Renal cortical epithelial cell (primary cell): Measurements from ENCODE around the gene LBHD1. TPM values are rescaled to one million over a fixed set of nuclear protein-coding genes. Genes with fewer than 3 reads are reported as not detected.
"Not testable (repeated sequence)": the region's sequence is repeated elsewhere in the genome, so short reads cannot be mapped to it uniquely, and the experiment has no call there.

ENCODE experiments used
- DNase-seq: peaks from one replicate; pipeline ENCODE4 v3.0.0-alpha.2; 2011; ENCODE audit warnings: low read depth
- total RNA-seq: library from RNA; depleted of rRNA; stranded (reverse); fragments of >200 nt; gene quantifications from 2 replicates; pipeline ENCODE4 v1.2.3, GENCODE V29; 2014

LBHD1 gene
- total RNA-seq, 1 donor from 2014 or later, result 3.9 TPM

DNA sequence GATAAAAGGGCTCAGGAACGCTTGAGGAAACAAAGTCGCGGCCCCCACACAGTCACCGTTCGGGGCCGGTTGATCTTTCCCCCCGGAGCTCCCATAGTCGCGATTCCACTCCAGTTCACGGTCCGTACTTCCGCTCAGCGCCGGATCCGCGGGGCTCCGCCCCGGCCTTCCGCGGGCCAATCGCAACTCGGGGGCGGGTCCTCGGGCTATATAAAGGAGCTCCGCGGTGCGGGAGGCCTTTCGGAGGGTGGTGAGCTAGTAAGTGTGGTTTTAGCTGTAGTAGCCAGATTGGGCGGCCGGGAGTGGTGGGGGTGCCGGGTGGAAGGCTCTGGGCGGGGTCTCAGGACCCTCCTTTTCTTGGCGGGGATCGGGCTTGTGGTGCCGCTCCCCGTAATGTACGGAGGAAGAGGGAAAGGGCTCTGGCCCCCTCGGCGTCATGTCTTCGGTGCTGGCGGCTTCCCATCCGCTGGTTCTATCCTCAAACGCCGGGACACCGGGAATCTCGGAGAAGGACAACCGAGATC, 6.9 kb downstream of the LBHD1 start, which contains the start of the genes C11orf98 and CSKMT:
Gene C11orf98, minus strand, starts transcription at position 136 of the 524 bp plus-strand sequence. Its CDS starts 41 bp downstream, at position 95.
Gene CSKMT, plus strand, starts transcription at position 238 of the 524 bp plus-strand sequence. CDS start 568 bp downstream, outside the sequence.
- peak; percentile 74 for DNase-seq

DNA sequence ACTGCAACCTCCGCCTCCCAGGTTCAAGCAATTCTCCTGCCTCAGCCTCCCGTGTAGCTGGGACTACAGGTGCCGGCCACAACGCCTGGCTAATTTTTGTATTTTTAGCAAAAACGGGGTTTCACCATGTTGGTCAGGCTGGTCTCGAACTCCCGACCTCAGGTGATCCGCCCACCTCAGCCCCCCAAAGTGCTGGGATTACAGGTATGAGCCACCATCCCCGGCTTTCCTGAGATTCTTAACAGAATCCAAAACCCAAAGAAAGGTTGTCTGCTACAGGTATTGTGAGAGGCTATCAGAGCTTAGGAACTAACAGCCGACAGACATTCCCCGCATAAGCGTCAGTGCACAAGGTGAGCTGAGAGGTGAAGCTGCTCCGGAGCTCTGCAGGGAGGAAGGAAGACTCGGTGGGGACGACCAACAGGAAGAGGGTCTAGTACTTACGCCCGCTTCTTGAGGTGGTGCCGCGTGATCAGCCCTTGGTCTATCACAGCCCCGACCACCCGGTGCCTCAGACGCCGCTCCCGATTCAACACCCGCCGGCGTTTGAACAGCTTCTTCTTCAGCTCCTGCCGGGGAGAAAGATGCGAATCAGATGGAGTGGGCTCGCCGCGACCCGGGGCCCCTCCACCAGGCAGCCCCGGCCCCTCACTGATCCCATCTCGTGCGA, 7.5 kb downstream of the LBHD1 start:
- peak; percentile 71 for DNase-seq

GRCh38 chr11:62656796-62657429, 15.2 kb downstream of the LBHD1 start:
- no peak for DNase-seq

GRCh38 chr11:62654297-62654696, 17.8 kb downstream of the LBHD1 start:
- no peak for DNase-seq

GRCh38 chr11:62652161-62653006, 19.7 kb downstream of the LBHD1 start:
- no peak for DNase-seq

DNA sequence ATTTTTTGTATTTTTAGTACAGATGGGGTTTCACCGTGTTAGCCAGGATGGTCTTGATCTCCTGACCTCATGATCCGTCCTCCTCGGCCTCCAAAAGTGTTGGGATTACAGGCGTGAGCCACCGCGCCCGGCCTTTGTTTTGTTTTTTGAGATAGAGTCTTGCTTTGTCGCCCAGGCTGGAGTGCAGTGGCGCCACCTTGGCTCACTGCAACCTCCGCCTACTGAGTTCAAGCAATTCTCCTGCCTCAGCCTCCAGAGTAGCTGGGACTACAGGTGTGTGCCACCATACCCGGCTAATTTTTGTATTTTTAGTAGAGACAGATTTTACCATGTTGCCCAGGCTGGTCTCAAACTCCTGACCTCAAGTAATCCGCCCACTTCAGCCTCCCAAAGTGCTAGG, 21.8 kb downstream of the LBHD1 start:
- DNase-seq, result not testable (repeated sequence)

DNA sequence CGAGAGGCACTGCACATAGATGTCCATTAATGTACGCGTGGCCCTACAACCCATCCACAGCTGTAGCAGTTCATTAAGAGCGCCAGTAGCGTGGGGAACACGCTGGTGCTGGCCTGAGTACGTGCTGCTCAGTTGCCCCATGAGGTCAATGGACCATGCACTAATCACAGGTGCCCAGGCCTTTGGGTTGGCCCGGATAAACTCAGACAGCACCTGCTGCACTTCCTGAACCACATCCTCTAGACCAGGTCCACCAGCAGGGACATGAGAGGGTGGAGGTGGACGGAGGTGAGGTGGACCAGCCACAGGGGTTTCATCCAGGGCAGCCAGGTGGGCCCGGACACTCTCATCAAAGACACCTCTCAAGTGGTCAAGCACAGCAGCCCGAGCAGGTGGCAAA, 22.6 kb downstream of the LBHD1 start:
- no peak for DNase-seq

- no peak for DNase-seq
These were observed 23.1 kb downstream of the LBHD1 start for GRCh38 chr11:62648967-62649364.

DNA sequence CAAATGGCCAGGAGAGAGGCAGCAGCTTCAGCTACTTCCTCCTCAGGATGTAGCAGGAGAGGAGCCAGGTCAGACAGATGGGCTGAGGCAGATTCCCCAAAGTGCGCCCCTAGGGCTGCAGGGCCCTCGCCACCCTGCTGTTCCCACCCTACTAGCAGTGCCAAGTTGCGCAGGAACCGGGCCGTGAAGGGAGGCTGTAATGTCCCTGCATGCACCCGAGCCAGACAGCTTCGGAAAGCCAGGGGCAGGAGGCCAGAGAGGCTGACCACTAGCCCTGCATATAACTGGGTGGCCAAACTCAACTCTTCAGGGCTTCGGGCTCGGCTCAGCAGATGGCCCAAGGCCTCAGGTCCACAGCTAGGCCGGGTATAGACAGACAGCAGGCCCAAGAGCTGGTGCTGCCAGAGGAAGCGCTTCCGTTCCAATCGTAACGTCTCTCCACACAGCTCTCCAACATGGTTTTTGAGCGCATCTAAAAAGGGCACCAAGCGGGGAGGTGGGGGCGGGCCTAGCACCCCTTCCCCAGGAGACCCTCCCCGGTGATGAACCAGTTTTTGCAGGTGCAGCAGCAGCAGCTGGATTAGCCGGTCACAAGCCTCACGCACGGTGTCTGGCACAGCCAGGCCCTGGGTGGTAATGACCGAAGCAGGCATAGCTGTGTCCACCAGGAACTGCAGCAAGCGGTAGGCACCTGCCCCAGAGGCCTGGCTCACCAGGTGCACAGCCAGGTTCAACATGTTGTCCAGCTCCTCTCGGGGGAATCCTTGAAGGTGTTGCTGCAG, 23.7 kb downstream of the LBHD1 start:
- DNase-seq, result no peak

DNA sequence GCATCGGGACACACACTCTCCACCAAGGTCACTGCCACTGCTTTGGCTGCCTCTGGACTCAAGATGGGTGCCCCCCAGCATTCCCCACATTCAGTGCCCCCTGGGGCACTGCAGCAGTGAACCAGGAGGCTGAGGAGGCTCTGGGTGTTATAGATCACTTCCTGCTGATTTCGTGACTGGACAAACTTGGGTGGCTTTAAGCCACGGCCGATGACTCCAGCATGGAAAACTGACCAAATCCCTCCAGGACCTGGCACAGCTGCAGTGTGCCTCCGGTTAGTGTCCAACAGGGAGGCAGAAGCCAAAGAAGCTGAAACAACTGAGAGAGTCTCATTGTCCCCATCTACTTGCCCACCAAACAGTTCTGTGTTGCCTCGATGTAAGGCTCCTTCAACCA, 24.5 kb downstream of the LBHD1 start:
- no peak for DNase-seq

- no peak for DNase-seq
These were observed 25.1 kb downstream of the LBHD1 start for GRCh38 chr11:62646825-62647608.

GRCh38 chr11:62645946-62646824, 25.9 kb downstream of the LBHD1 start, which contains the start of gene GANAB:
Gene GANAB (minus strand): TSS chr11:62646613. CDS start chr11:62646599, 14 bp downstream.
- peak; percentile 88 for DNase-seq

GRCh38 chr11:62645671-62645945, 26.5 kb downstream of the LBHD1 start:
- DNase-seq, result no peak

DNA sequence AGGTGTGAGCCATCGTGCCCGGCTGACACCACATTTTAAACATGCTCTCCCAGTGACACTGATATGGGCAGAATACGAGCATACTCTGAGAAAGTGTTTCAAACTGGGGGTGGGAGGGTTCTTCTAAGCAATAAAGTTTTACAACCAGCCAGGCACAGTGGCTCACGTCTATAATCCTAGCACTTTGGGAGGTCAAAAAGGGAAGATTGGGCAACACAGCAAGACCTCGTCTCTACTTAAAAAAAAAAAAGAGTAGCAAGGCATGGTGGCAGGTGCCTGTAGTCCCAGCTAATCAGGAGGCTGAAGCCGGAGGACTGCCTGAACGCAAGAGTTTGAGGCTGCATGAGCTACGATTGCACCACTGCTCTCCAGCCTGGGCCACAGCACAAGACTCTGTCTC, 27.8 kb downstream of the LBHD1 start:
- DNase-seq, result no peak

DNA sequence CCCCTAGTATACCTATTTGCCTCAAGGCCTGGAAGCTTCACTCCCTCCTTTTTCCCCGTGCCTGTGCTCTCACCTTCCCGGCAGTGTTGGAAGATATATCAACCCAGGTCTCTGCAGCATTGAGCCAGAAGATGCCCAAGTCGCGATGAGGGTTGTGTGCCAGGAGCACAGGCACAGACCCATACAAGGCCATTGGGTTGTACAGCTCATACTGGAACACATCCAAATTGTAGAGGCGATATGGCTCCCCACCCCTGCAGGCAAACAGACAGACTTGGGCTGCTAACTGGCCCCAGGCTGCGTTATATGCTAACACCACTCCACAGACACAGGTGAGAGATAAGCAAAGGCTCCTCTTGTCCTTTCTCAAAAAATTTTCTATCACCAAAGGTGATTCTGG, 39.6 kb downstream of the LBHD1 start:
- no peak for DNase-seq

- no peak for DNase-seq
These were observed 44.4 kb downstream of the LBHD1 start for GRCh38 chr11:62627713-62628112.

DNA sequence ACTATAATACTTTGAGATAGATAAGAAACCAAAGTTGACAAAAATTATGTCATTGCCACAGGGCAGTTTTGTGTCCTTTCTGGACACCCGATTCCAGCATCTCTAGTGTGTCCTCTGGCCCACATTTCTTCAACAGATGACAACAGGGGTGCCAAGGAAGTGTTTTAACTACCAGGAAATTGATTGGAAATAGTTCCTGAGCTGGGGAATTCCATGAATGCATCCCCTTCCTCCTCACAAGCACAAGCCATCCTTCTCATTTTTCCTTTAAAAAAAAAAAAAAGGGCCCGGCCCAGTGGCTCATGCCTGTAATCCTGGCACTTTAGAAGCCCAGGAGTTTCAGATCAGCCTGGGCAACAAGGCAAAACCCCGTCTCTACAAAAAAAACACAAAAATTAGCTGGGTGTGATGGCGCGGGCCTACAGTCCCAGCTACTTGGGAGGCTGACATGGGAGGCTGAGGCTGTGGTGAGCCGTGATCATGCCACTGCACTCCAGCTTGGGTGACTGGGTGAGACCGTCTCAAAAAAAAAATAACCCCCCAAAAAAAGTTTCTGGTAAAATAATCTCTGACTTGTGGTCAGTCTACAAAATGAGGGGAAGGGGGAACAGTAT, 49.5 kb downstream of the LBHD1 start:
- DNase-seq, result no peak

- peak; percentile 96 for DNase-seq
These were observed 50.2 kb downstream of the LBHD1 start, which contains the start of gene B3GAT3 for GRCh38 chr11:62621567-62622470. Gene B3GAT3 (minus strand): TSS chr11:62621986. CDS start chr11:62621947, 39 bp downstream.
